ENCODE data around the gene TOM1L2.

DNA sequence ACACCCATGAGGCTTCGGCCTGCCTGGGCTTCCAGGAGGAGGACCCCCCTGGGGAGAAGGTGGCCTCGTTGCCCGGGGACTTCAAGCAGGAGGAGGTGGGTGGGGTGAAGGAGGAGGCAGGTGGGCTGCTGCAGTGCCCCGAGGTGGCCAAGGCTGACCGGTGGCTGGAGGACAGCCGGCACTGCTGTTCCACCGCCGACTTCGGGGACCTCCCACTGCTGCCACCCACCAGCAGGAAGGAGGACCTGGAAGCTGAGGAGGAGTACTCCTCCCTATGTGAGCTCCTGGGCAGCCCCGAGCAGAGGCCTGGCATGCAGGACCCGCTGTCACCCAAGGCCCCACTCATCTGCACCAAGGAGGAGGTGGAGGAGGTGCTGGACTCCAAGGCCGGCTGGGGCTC lies 176.9 kb downstream of the TOM1L2 start:
- TF ChIP-seq, protein P1, sequence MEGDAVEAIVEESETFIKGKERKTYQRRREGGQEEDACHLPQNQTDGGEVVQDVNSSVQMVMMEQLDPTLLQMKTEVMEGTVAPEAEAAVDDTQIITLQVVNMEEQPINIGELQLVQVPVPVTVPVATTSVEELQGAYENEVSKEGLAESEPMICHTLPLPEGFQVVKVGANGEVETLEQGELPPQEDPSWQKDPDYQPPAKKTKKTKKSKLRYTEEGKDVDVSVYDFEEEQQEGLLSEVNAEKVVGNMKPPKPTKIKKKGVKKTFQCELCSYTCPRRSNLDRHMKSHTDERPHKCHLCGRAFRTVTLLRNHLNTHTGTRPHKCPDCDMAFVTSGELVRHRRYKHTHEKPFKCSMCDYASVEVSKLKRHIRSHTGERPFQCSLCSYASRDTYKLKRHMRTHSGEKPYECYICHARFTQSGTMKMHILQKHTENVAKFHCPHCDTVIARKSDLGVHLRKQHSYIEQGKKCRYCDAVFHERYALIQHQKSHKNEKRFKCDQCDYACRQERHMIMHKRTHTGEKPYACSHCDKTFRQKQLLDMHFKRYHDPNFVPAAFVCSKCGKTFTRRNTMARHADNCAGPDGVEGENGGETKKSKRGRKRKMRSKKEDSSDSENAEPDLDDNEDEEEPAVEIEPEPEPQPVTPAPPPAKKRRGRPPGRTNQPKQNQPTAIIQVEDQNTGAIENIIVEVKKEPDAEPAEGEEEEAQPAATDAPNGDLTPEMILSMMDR (IDR thresholded peaks at IDR 0.05; ENCODE audit: poor library complexity): no peak
- TF ChIP-seq EZH2 (IDR thresholded peaks at IDR 0.05; ENCODE audit: borderline replicate concordance): no peak
